Stimulated activated CD8-positive, alpha-beta memory T cell treated with anti-CD3 and anti-CD28 coated beads, Interleukin-15, amount 100 ng/mL, for 4 hours (primary cell): ENCODE data around the gene ZNF778.
"Not testable (repeated sequence)": the region's sequence is repeated elsewhere in the genome, so short reads cannot be mapped to it uniquely, and the experiment has no call there.

Experiments
- DNase-seq, 2 donors: peaks; one replicate each; pipeline ENCODE4 v3.0.0-alpha.2; 2020; ENCODE audit warnings: low read depth in 2 of 2

Gene ZNF778

GRCh38 chr16:89256651-89257254 lies 39.2 kb downstream of the ZNF778 start:
- DNase-seq: peak; percentile 78 to 80

- DNase-seq: no peak
Measured at GRCh38 chr16:89257281-89257731, 39.8 kb downstream of the ZNF778 start.

GRCh38 chr16:89257757-89258465 lies 40.4 kb downstream of the ZNF778 start:
- no peak for DNase-seq

GRCh38 chr16:89259901-89260300 lies 42.4 kb downstream of the ZNF778 start:
- DNase-seq: not testable (repeated sequence)

GRCh38 chr16:89261691-89262563 lies 44.4 kb downstream of the ZNF778 start:
- no peak for DNase-seq

GRCh38 chr16:89264800-89265550 lies 47.5 kb downstream of the ZNF778 start:
- no peak for DNase-seq

- DNase-seq: no peak
Measured at GRCh38 chr16:89265647-89266046, 48.1 kb downstream of the ZNF778 start.

GRCh38 chr16:89266521-89267134 lies 49.1 kb downstream of the ZNF778 start:
- no peak for DNase-seq

- DNase-seq: not testable (repeated sequence)
Measured at GRCh38 chr16:89267746-89268145, 50.2 kb downstream of the ZNF778 start.

- DNase-seq: no peak
Measured at GRCh38 chr16:89268585-89268984, 51.1 kb downstream of the ZNF778 start.

GRCh38 chr16:89268987-89269735 lies 51.7 kb downstream of the ZNF778 start:
- DNase-seq: no peak

GRCh38 chr16:89269805-89270665 lies 52.5 kb downstream of the ZNF778 start:
- DNase-seq: no peak

GRCh38 chr16:89270666-89271345 lies 53.3 kb downstream of the ZNF778 start:
- DNase-seq: no peak

GRCh38 chr16:89272631-89273030 lies 55.1 kb downstream of the ZNF778 start:
- no peak for DNase-seq

- DNase-seq: no peak
Measured at GRCh38 chr16:89273741-89274472, 56.4 kb downstream of the ZNF778 start.

- no peak for DNase-seq
Measured at GRCh38 chr16:89274561-89275283, 57.2 kb downstream of the ZNF778 start.

GRCh38 chr16:89275284-89275584 lies 57.7 kb downstream of the ZNF778 start:
- DNase-seq: no peak
